ENCODE data around the gene CUX1.
A peak's percentile ranks its signal among the peaks of the same experiment; 100 is the strongest.
"Not testable (repeated sequence)": the region's sequence is repeated elsewhere in the genome, so short reads cannot be mapped to it uniquely, and the experiment has no call there.

The CUX1 gene

DNA sequence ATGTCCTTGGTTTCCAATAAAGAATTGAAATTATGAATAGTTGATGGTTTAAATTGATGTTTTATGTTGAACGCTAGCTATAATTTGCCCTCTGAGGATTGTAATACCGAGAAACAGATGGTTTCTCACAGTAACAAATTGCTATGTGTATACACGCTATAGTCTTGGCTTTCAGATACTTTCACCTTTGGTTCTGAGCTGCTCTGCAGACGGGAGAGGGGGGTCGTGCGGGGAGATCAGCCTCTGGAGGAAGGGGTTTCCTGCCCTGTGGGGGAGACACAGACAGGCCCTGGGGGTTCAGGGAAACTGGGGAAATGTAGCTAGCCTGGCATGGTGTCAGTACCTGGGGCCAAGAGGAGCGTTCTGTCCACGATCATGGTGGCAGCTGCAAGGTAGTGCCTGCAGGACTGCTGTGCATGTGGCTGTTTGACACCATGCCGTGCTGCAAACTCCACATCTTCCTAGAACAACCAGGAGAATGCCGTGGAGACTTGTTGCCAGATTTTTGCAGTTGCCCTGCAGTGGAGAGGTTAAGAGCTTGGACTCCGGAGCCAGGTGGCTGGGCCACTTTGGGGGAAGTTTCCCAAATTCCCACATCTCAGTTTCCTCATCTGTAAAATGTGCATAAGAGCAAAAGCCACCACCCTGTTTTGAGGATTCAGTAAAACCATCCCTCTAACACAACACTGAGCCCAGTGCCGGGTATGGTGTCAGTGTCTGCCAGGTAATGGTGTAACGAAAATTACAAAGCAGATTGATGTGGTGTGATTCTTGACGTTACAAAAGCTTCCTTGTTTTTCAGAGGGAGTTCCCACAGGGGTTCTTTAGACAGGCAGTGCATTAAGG is 167.9 kb downstream of the CUX1 start:
- no peak for DNase-seq (ENCODE audit: low spot score)

GRCh38 chr7:101985903-101986734 is 168.7 kb downstream of the CUX1 start:
- DNase-seq (ENCODE audit: low spot score): no peak

GRCh38 chr7:101987494-101987893 is 170.1 kb downstream of the CUX1 start:
- DNase-seq (ENCODE audit: low spot score): no peak

GRCh38 chr7:101988060-101988459 is 170.6 kb downstream of the CUX1 start:
- not testable (repeated sequence) for DNase-seq (ENCODE audit: low spot score)

- DNase-seq (ENCODE audit: low spot score): no peak
Observed at GRCh38 chr7:101988513-101988912, 171.1 kb downstream of the CUX1 start.

DNA sequence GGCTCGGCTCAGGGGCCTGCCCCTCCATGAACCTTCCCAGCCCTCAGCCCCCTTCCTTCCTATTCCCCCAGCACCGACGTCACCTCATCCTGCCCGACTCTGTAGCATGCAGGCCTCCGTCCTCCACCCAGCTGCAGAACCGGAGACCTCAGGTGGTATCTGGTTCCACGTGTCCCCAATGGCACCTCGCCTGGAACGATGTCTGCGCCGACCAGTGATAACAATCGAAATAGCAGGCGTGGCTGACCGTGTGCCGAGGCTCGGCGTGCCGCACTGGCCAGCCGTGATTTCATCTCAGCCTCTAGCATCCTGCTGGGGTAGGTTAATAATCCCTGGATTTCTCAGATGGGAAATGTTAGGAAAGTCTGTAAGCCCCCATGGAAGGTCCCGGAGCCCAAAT is 171.7 kb downstream of the CUX1 start:
- no peak for DNase-seq (ENCODE audit: low spot score)

DNA sequence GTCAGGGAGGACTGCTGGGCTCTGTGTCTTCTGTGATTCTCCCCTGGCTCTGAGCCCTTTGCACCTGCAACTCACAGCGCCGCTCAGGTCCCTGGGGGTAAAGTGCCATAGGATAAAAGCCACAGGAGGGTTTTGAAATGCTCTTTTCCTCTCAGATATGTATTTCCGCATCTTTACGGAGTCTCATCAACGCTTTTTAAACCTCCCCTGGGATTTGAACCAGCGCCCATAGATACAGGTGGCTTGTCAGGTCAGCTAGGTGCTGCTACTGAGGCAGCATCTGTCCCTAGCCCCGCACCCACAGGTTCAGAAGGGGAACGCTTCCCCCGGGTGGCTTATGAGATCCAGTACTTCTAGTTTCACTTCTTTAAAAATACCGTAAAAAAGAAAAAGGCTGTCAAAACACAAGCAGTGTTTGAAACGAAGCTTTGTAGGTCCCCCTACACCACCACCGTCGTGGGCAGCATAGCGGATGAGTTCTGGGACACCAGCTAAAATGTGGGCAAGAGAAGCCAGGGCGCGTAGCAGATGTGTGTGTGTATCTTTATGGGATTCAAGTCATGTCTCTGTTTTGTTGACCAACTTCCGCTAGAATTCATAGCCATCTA is 173.5 kb downstream of the CUX1 start:
- DNase-seq (ENCODE audit: low spot score): peak; percentile 89

GRCh38 chr7:101991860-101992259 is 174.4 kb downstream of the CUX1 start:
- no peak for DNase-seq (ENCODE audit: low spot score)

- no peak for DNase-seq (ENCODE audit: low spot score)
Observed at GRCh38 chr7:101993311-101993710, 175.9 kb downstream of the CUX1 start.

GRCh38 chr7:101995121-101995520 is 177.7 kb downstream of the CUX1 start:
- no peak for DNase-seq (ENCODE audit: low spot score)

- DNase-seq (ENCODE audit: low spot score): no peak
Observed at GRCh38 chr7:101996131-101996691, 178.8 kb downstream of the CUX1 start.

GRCh38 chr7:101996876-101997275 is 179.4 kb downstream of the CUX1 start:
- no peak for DNase-seq (ENCODE audit: low spot score)

- no peak for DNase-seq (ENCODE audit: low spot score)
Observed at GRCh38 chr7:101998029-101998905, 180.8 kb downstream of the CUX1 start.

- no peak for DNase-seq (ENCODE audit: low spot score)
Observed at GRCh38 chr7:101998906-101999240, 181.4 kb downstream of the CUX1 start.

DNA sequence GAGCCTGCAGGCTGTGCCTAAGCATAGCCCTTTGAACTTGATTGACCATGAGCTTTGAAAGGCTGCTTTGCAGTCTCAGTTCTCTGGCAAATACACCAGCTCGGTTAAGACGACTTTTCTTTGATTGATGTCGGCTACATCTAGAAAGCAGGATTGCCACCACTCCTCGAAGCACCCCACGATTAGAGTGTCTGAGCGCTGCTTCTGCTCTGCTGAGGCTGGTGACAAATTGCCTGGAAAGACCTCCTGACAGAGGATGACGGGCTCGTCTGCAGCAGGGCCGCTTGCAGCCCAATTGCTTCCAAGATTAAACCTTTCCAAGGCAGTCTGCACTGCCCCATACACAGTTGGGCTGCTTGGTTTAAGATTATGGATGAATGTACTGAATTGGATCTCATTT is 182.0 kb downstream of the CUX1 start:
- no peak for DNase-seq (ENCODE audit: low spot score)

DNA sequence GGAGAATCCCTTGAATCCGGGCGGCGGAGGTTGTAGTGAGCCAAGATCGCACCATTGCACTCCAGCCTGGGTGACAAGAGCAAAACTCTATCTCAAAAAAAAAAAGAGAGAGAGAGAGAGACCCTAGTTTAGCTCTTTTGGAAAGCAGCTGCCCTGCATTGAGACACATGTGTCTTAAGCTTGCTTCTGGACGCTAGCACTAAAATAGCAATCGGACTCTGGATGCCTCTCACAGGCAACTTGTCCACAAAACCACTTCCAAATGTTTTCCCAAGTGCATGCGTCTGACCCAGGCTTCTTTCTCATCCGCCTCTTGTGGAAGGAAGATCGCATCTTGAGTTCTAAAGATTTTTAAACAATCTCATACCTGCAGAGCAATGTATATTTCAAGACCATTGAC is 182.7 kb downstream of the CUX1 start:
- DNase-seq (ENCODE audit: low spot score): no peak

DNA sequence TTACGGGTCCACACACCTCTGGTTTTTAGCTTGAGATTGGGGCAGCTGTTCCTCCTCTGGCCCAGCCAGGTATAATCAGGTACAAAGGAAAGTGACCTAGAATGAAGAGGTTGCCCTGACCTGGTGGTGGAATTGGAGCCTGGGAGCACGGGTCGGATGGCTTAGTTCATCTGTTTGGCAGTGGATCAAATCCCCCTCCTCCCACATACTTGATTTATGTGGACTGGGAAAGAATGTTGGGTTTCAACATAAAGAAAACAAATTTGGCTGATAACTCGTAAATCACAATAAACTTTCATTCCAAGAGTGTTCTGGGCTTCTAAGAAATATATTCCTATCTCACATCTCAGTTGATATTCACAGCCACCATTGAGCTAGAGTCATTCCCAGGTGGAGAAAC is 186.8 kb downstream of the CUX1 start:
- no peak for DNase-seq (ENCODE audit: low spot score)

DNA sequence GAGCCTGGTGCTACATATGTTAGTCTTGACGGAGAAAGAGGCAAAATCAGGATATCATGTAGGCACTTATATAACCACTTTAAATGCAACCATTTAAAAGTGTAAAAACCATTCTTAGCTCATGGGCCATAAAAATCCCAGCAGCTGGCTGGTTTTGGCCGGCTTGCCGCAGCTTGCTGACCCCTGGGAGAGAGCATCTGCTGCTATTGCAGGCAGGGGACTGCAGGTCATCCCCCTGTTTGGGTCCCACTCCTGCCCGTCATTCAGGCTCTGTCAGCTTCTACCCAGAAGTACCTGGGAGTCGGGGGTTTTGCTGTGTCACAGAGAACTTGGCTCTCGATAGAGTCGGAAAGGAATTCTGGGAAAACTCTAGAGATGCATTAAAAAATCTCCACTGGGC is 187.4 kb downstream of the CUX1 start:
- DNase-seq (ENCODE audit: low spot score): no peak

DNA sequence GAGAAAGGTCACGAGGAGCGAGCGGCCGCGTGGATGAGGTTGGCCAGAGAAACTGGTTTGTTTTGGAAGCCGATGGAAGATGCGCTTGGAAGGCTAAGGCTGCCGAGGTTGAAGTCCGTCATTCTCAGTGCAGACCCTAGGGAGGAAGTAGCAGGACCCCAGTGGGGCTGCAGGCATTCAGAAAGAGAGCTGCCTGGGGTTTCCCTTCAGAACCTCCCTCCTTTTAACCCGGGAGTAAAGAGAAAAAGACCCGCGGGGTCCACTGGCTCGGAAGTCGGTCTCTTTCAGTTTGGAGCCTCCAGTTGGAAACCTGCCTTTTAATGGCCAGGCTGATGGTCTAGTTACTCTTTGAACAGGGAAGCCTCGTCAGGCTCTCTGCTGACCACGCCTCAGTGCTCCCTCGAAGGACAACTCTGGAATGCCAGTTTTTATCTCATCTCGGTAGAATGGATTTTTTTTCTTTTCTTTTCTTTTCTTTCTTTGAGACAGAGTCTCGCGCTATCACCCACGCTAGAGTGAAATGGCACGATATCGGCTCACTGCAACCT is 188.6 kb downstream of the CUX1 start:
- DNase-seq (ENCODE audit: low spot score): no peak

GRCh38 chr7:102006695-102007094 is 189.3 kb downstream of the CUX1 start:
- no peak for DNase-seq (ENCODE audit: low spot score)

DNA sequence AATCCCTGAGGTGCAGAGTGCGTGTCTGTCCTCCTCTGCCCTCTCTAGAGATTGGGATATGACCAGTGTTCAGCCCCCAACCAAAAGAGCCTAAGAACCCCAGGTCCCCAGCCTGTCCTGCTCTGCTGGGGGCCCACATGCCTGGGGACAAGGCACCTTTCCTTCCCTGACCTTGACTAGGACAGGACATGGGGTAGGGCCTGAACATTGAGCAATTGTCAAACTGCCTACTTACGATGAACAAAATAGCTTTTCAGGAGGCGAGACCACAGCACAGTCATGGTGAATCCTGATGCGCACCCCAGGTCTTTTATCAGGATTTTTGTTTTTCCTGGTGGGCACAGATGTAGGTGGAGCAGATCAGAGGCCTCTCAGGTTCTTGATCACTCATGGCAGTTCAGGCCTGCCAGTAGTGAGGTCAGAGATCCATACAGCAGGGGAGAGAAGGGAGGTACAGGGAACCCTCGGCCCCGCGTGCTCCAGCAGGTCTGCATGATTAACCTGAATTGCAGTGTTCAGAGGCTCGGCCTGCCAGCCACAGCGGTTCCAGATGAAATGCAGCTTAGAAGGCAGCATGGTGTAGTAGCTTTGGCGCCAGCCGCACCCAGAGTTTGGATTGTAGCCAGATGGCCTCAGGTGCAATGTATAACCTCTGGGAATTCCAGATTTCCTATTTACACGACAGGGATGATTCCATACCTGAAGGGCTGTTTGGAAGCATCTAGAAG is 191.3 kb downstream of the CUX1 start:
- no peak for DNase-seq (ENCODE audit: low spot score)

Data from germinal center (tissue), 1 donor.